Gastroesophageal sphincter (tissue), 4 donors: Measurements from ENCODE around the gene RAB27B. TPM values are rescaled to one million over a fixed set of nuclear protein-coding genes. Genes with fewer than 3 reads are reported as not detected.

ENCODE experiments used
- ATAC-seq: fragments of 150-250 bp; one replicate; pipeline ENCODE4 v1.9.1; 2016; ENCODE audit warnings: mild to moderate bottlenecking, moderate library complexity
- H3K27ac ChIP-seq, 4 donors: fragments of 200-600 bp; sonication (generic) in 3 of 4; 1 replicate in 3 of 4; 2 replicates in 1 of 4; pipeline ENCODE4 v1.5.1; 2016 to 2019
- H3K27me3 ChIP-seq: fragments of 200-600 bp; sonication (generic); one replicate; pipeline ENCODE4 v1.5.1; 2019
- H3K36me3 ChIP-seq, 2 donors: fragments of 200-600 bp; sonication (generic); one replicate each; pipeline ENCODE4 v1.5.1; 2019; ENCODE audit warnings: control low read depth in 1 of 2
- H3K4me1 ChIP-seq, 3 donors: fragments of 200-600 bp; sonication (generic); 1 replicate in 2 of 3; 2 replicates in 1 of 3; pipeline ENCODE4 v1.5.1; 2016 to 2019; ENCODE audit warnings: control low read depth in 2 of 3
- H3K4me3 ChIP-seq, 2 donors: fragments of 200-600 bp; sonication (generic); one replicate each; pipeline ENCODE4 v1.5.1; 2019; ENCODE audit warnings: mild to moderate bottlenecking in 1 of 2, moderate library complexity in 1 of 2
- H3K9me3 ChIP-seq, 3 donors: fragments of 200-600 bp; sonication (generic); one replicate each; pipeline ENCODE4 v1.5.1; 2017 to 2019; ENCODE audit warnings: control low read depth in 2 of 3
- EP300 ChIP-seq: sonication (generic); formaldehyde crosslinking; IDR thresholded peaks from one replicate; pipeline ENCODE4 v1.6.1; 2017; ENCODE audit warnings: antibody characterized with exemption, mild to moderate bottlenecking
- POLR2A ChIP-seq, 2 donors: fragments of 450-650 bp; IDR thresholded peaks; one replicate each; pipeline ENCODE4 v1.6.1; 2017; ENCODE audit warnings: antibody characterized with exemption in 2 of 2, mild to moderate bottlenecking in 2 of 2, moderate library complexity in 1 of 2
- POLR2AphosphoS5 ChIP-seq: sonication (generic); formaldehyde crosslinking; IDR thresholded peaks from one replicate; pipeline ENCODE4 v1.6.1; 2017; ENCODE audit warnings: antibody characterized with exemption
- WGBS, 2 donors: methylation state at CpG; one replicate each; pipeline ENCODE4 v1.1.5; 2018; ENCODE audit warnings: low coverage in 1 of 2; 5-methylcytosine and 5-hydroxymethylcytosine counted together
- total RNA-seq, 4 donors: library from RNA; depleted of rRNA; stranded (reverse); fragments of >200 nt; gene quantifications; one replicate each; pipeline ENCODE4 v1.1.0, GENCODE V29; 2016
- TF ChIP-seq, protein P1 (sequence below), 4 experiments: fragments of 200-600 bp in 2 of 4; fragments of 450-650 bp in 2 of 4; sonication (generic) in 1 of 4; IDR thresholded peaks; one replicate each; pipeline ENCODE4 v1.5.1; 2017 to 2019; ENCODE audit warnings: antibody characterized with exemption in 4 of 4, mild to moderate bottlenecking in 2 of 4, moderate library complexity in 2 of 4

The RAB27B gene
- total RNA-seq, 4 donors from 2014 or later = 0.31 to 3.0 (median 0.69) TPM

DNA sequence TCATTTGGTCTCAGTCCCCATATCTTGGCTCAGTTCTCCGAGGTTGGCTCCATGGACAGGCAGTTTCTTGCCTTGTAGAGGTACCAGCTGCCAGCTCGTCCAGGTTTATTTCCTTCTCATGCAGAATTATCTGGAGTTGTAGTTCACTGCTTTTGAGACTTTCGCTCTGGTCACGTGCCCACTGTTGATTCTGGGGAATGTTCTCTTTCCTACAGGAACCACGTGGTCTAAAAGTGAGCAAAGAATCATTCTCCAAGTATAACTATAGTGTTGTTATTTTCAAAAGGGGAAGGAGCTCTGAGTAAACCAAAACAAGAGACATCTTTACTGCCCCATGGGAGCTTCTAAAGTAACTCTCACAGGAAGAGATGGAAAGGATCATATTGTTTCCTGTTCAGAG lies 41.2 kb upstream of the RAB27B start:
- Histone ChIP-seq H3K4me1 (no peaks in the 10 kb centered on the region), H3K4me3 (no peak overlapping the region), H3K36me3 (no peaks in the 10 kb centered on the region), H3K9me3 (no peaks in the 10 kb centered on the region), H3K27ac (no peak overlapping the region), H3K27me3 (no peaks in the 10 kb centered on the region)
- TF ChIP-seq POLR2AphosphoS5 = no peak
- TF ChIP-seq EP300 = no peak
- TF ChIP-seq POLR2A (IDR thresholded peaks at IDR 0.05) = no peak
- TF ChIP-seq, protein P1, sequence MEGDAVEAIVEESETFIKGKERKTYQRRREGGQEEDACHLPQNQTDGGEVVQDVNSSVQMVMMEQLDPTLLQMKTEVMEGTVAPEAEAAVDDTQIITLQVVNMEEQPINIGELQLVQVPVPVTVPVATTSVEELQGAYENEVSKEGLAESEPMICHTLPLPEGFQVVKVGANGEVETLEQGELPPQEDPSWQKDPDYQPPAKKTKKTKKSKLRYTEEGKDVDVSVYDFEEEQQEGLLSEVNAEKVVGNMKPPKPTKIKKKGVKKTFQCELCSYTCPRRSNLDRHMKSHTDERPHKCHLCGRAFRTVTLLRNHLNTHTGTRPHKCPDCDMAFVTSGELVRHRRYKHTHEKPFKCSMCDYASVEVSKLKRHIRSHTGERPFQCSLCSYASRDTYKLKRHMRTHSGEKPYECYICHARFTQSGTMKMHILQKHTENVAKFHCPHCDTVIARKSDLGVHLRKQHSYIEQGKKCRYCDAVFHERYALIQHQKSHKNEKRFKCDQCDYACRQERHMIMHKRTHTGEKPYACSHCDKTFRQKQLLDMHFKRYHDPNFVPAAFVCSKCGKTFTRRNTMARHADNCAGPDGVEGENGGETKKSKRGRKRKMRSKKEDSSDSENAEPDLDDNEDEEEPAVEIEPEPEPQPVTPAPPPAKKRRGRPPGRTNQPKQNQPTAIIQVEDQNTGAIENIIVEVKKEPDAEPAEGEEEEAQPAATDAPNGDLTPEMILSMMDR (IDR thresholded peaks at IDR 0.05) = no peak
- ATAC-seq = no peak
- 65% methylated on average over 3 of the region's 5 CpGs for WGBS, 2 donors

DNA sequence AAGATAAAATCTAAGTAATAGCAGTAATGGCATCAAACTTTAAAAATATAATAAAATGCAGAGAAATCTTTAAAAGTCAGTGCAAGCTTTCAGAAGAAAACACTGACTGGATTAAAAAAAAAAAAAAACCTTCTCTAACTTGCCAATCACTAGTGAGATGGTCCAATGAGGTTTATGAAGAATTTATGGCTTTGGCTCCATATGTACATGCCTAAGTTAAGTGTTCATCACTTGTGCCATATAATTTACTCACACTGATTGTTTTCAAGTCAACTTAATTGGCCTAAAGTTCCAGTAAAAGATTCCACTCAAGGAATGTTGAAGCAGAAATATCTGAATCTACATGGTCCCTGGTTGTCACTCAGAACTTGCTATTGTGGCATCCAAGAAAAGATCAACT lies 40.7 kb upstream of the RAB27B start:
- Histone ChIP-seq H3K36me3 (no peaks in the 10 kb centered on the region), H3K4me3 (no peak overlapping the region), H3K27me3 (no peaks in the 10 kb centered on the region), H3K4me1 (no peaks in the 10 kb centered on the region), H3K27ac (no peak overlapping the region), H3K9me3 (no peaks in the 10 kb centered on the region)
- TF ChIP-seq POLR2AphosphoS5 = no peak
- no peak for TF ChIP-seq POLR2A (IDR thresholded peaks at IDR 0.05)
- TF ChIP-seq, protein P1 (IDR thresholded peaks at IDR 0.05) = no peak
- TF ChIP-seq EP300 = no peak
- no peak for ATAC-seq

DNA sequence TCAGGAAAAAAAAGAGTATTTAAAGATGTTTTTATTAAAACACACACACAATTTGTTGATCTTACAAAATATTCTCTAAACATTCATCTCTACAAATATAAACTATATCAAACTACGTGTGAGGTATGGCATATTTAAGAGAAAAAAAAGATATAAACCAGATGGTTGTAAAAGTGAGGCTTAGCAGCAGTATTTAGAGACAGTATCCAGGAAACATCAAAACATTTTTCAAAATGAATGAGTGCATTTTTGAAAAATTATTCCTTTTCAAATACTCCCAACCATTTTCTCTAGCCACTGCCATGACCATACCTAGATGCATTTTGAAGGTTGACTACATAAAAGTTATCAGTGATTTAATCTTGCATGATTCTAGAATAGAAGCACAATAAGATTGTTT lies 38.2 kb upstream of the RAB27B start:
- Histone ChIP-seq H3K9me3 (no peaks in the 10 kb centered on the region), H3K4me3 (no peak overlapping the region), H3K27ac (no peak overlapping the region), H3K27me3 (no peaks in the 10 kb centered on the region), H3K36me3 (no peaks in the 10 kb centered on the region), H3K4me1 (no peaks in the 10 kb centered on the region)
- 0 to 9% methylated on average over 1 of the region's 1 CpG for WGBS, 2 donors
- no peak for ATAC-seq
- no peak for TF ChIP-seq POLR2AphosphoS5
- TF ChIP-seq, protein P1 (IDR thresholded peaks at IDR 0.05) = no peak
- TF ChIP-seq POLR2A (IDR thresholded peaks at IDR 0.05) = no peak

DNA sequence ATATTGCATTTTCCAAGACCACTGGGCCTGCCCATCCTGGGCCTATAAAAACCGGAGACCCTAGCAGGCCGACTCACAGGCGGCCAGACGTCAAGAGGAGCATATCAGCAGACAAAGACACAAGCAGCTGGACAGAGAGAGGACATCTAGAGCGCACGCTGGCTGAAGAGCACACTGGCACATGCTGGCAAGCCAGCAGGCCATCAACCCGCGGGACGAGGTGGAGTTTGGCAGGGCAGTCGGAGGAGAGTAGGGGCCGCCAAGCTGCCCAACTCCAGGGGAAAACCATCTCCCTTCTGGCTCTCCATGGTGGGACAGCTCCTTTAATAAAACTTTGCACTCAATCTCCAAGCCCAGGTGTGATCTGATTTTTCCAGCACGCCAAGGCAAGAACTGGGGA lies 36.6 kb upstream of the RAB27B start:
- Histone ChIP-seq H3K36me3 (no peaks in the 10 kb centered on the region), H3K27ac (no peak overlapping the region), H3K4me1 (no peaks in the 10 kb centered on the region), H3K9me3 (no peaks in the 10 kb centered on the region), H3K27me3 (no peaks in the 10 kb centered on the region), H3K4me3 (no peak overlapping the region)
- no peak for ATAC-seq
- TF ChIP-seq EP300 = no peak
- no peak for TF ChIP-seq POLR2A (IDR thresholded peaks at IDR 0.05)
- TF ChIP-seq POLR2AphosphoS5 = no peak
- TF ChIP-seq, protein P1 (IDR thresholded peaks at IDR 0.05) = no peak
- WGBS, 2 donors = 93 to 100% methylated on average over 1 to 3 of the region's 12 CpGs

DNA sequence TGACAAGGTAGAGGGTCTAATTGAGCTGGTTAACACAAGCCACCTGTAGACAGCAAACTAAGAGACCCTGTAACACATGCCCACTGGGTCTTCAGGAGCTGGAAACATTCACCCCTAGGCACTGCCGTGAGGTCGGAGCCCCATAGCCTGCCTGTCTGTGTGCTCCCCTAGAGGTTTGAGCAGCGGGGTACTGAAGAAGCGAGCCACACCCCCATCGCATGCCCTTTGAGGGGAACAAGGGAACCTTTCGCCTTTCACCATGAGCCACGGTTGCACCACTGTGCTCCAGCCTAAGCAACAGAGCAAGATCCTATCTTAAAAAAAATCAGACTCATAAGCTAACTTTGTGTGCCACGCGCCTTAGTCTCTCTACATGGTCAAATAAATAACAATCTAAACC lies 36.2 kb upstream of the RAB27B start:
- no peak overlapping the region for H3K27ac ChIP-seq
- H3K27me3 ChIP-seq = no peaks in the 10 kb centered on the region
- TF ChIP-seq POLR2A (IDR thresholded peaks at IDR 0.05) (no peak), EP300 (no peak)
- no peak for ATAC-seq
- no peaks in the 10 kb centered on the region for H3K9me3 ChIP-seq
- no peaks in the 10 kb centered on the region for H3K4me1 ChIP-seq
- no peak overlapping the region for H3K4me3 ChIP-seq
- no peaks in the 10 kb centered on the region for H3K36me3 ChIP-seq
- 99 to 100% methylated on average over 3 to 6 of the region's 9 CpGs for WGBS, 2 donors

DNA sequence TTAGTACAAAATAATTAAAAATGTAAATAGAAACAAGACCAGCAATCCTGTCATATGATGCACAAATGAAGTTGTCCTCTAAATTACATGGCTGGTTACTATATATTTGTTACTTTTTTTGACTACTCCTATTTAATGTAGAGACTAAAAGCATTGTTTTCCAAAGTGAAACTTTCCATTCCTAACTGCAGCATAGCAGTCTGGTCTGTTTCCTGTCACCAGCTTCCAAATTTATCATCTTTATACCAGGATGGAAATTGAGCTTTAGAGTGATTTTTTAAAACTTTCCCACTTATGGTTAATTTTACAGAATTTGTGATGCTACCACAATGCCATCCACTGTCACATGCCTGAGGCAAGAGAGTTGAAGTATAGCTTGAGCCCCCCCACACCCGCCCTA lies 33.5 kb upstream of the RAB27B start:
- 75 to 83% methylated on average over 1 of the region's 1 CpG for WGBS, 2 donors

More for the DNA sequence above, 33.5 kb upstream of the RAB27B start:
- TF ChIP-seq, protein P1 (IDR thresholded peaks at IDR 0.05) = no peak
- TF ChIP-seq POLR2A (IDR thresholded peaks at IDR 0.05) (no peak), EP300 (no peak), POLR2AphosphoS5 (no peak)
- no peaks in the 10 kb centered on the region for H3K36me3 ChIP-seq
- no peak for ATAC-seq
- H3K27ac ChIP-seq = no peak overlapping the region
- H3K4me3 ChIP-seq = no peak overlapping the region
- H3K9me3 ChIP-seq = no peaks in the 10 kb centered on the region
- H3K27me3 ChIP-seq = no peaks in the 10 kb centered on the region
- H3K4me1 ChIP-seq = no peaks in the 10 kb centered on the region
